Right lung (tissue), 5 donors: ENCODE results near the gene PIGL. TPM values are rescaled to one million over a fixed set of nuclear protein-coding genes. Genes with fewer than 3 reads are reported as not detected.
A peak's percentile ranks its signal among the peaks of the same experiment; 100 is the strongest.
"Not testable (repeated sequence)": the region's sequence is repeated elsewhere in the genome, so short reads cannot be mapped to it uniquely, and the experiment has no call there.

ENCODE experiments used
- DNase-seq, 2 donors: peaks; one replicate each; pipeline ENCODE4 v3.0.0-alpha.2; 2013
- polyA plus RNA-seq, 5 donors: library from polyadenylated mRNA; unstranded; fragments of 120-200 nt; gene quantifications; one replicate each; pipeline versions ENCODE4 v1.2.1 to v1.2.3, GENCODE V29; 2013; ENCODE audit warnings: inconsistent platforms in 1 of 5, low replicate concordance in 1 of 5; ENCODE audit not compliant: insufficient read length in 5 of 5, insufficient read depth in 1 of 5

The PIGL gene
- polyA plus RNA-seq, 5 donors = 31.9 to 54.8 (median 37.6) TPM

GRCh38 chr17:16306211-16306610, 89.2 kb downstream of the PIGL start:
- DNase-seq = no peak

- not testable (repeated sequence) for DNase-seq
Measured at GRCh38 chr17:16312061-16312460, 95.1 kb downstream of the PIGL start.

- DNase-seq = no peak
Measured at GRCh38 chr17:16313139-16314090, 96.4 kb downstream of the PIGL start.

- DNase-seq = no peak
Measured at GRCh38 chr17:16314189-16314588, 97.2 kb downstream of the PIGL start.

GRCh38 chr17:16314859-16315258, 97.8 kb downstream of the PIGL start:
- DNase-seq = no peak

GRCh38 chr17:16319969-16320368, 103.0 kb downstream of the PIGL start:
- no peak for DNase-seq

- no peak for DNase-seq
Measured at GRCh38 chr17:16322636-16323035, 105.6 kb downstream of the PIGL start.

GRCh38 chr17:16325964-16326363, 109.0 kb downstream of the PIGL start:
- DNase-seq = no peak

- DNase-seq = no peak
Measured at GRCh38 chr17:16327018-16327417, 110.0 kb downstream of the PIGL start.

GRCh38 chr17:16328997-16329396, 112.0 kb downstream of the PIGL start:
- DNase-seq = no peak

- DNase-seq = no peak
Measured at GRCh38 chr17:16329519-16330271, 112.7 kb downstream of the PIGL start.

GRCh38 chr17:16338391-16338790, 121.4 kb downstream of the PIGL start:
- no peak for DNase-seq

GRCh38 chr17:16339402-16339801, 122.4 kb downstream of the PIGL start:
- DNase-seq = no peak

GRCh38 chr17:16339959-16340358, 122.9 kb downstream of the PIGL start:
- no peak for DNase-seq

GRCh38 chr17:16342979-16343378, 126.0 kb downstream of the PIGL start:
- no peak for DNase-seq

- DNase-seq = no peak
Measured at GRCh38 chr17:16343569-16343968, 126.6 kb downstream of the PIGL start.

- no peak for DNase-seq
Measured at GRCh38 chr17:16345565-16345964, 128.6 kb downstream of the PIGL start.

- no peak for DNase-seq
Measured at GRCh38 chr17:16346721-16347271, 129.8 kb downstream of the PIGL start.

- no peak for DNase-seq
Measured at GRCh38 chr17:16348586-16348985, 131.6 kb downstream of the PIGL start.

GRCh38 chr17:16349431-16349830, 132.4 kb downstream of the PIGL start:
- no peak for DNase-seq

GRCh38 chr17:16351831-16352230, 134.8 kb downstream of the PIGL start:
- no peak for DNase-seq

GRCh38 chr17:16352303-16352666, 135.3 kb downstream of the PIGL start:
- peak in 1 of 2 donors; percentile 40 for DNase-seq
